HEK293 (cell line): ENCODE results near the gene SPAG8.
A peak's percentile ranks its signal among the peaks of the same experiment; 100 is the strongest.

ENCODE experiments used
- CTCF ChIA-PET: fragments of 350-600 bp; formaldehyde crosslinking; extraction: SDS; loops from one replicate; lab custom pipeline; 2021; ENCODE audit warnings: antibody characterized with exemption; lab: Yijun Ruan, JAX
- POLR2A ChIA-PET: fragments of 300-600 bp; formaldehyde crosslinking; extraction: SDS; loops from one replicate; lab custom pipeline; 2020; ENCODE audit warnings: antibody characterized with exemption, inconsistent platforms; lab: Yijun Ruan, JAX
- H3K27ac ChIP-seq: fragments of 200-500 bp; sonication (Bioruptor generic); 2 replicates; pipeline ENCODE4 v1.5.1; 2014; ENCODE audit warnings: low read depth, low read length, control low read depth, inconsistent platforms; ENCODE audit errors: extremely low read depth
- H3K36me3 ChIP-seq, 2 experiments: fragments of 200-500 bp in 1 of 2; sonication (Bioruptor generic) in 1 of 2; 1 replicate in 1 of 2; 2 replicates in 1 of 2; pipeline ENCODE4 v1.5.1; 2014 to 2017; ENCODE audit warnings: inconsistent platforms in 2 of 2, low read length in 2 of 2; ENCODE audit not compliant: control insufficient read depth in 2 of 2, insufficient read depth in 1 of 2
- H3K4me1 ChIP-seq: fragments of 200-500 bp; sonication (Bioruptor generic); 2 replicates; pipeline ENCODE4 v1.5.1; 2014; ENCODE audit warnings: mild to moderate bottlenecking, low read length, inconsistent platforms; ENCODE audit not compliant: control insufficient read depth, insufficient read depth
- H3K4me3 ChIP-seq: 2 replicates; pipeline ENCODE4 v1.5.1; 2011; ENCODE audit warnings: low read depth, mild to moderate bottlenecking, control low read depth, low read length, moderate library complexity
- H3K9me3 ChIP-seq: fragments of 200-500 bp; sonication (Bioruptor generic); 2 replicates; pipeline ENCODE4 v1.5.1; 2014; ENCODE audit warnings: low read depth, low read length, inconsistent platforms; ENCODE audit not compliant: control insufficient read depth, insufficient read depth
- GLI2 ChIP-seq: fragments of 450-650 bp; formaldehyde crosslinking; IDR thresholded peaks from 2 replicates; pipeline ENCODE4; 2017; ENCODE audit warnings: missing biosample characterization, missing genetic modification characterization, low read depth, borderline replicate concordance
- HOXA7 ChIP-seq: sonication (generic); formaldehyde crosslinking; IDR thresholded peaks from 2 replicates; pipeline ENCODE4 v1.8.1; 2022; ENCODE audit warnings: missing genetic modification reagents, borderline replicate concordance
- OSR2 ChIP-seq: fragments of 450-650 bp; formaldehyde crosslinking; IDR thresholded peaks from 2 replicates; pipeline ENCODE4 v1.5.1; 2016; ENCODE audit warnings: missing biosample characterization, missing genetic modification characterization
- PRDM10 ChIP-seq: fragments of 450-650 bp; formaldehyde crosslinking; IDR thresholded peaks from 2 replicates; pipeline ENCODE4 v1.5.1; 2016; ENCODE audit warnings: missing biosample characterization, missing genetic modification characterization
- RBAK ChIP-seq: fragments of 450-650 bp; formaldehyde crosslinking; IDR thresholded peaks from 2 replicates; pipeline ENCODE4 v1.5.1; 2016; ENCODE audit warnings: missing biosample characterization, missing genetic modification characterization
- SP7 ChIP-seq: fragments of 450-650 bp; formaldehyde crosslinking; IDR thresholded peaks from 2 replicates; pipeline ENCODE4 v1.5.1; 2016; ENCODE audit warnings: missing biosample characterization, missing genetic modification characterization
- TRIM28 ChIP-seq: IDR thresholded peaks from 2 replicates; pipeline ENCODE4 v1.6.1; 2011; ENCODE audit warnings: low read length, control low read depth, borderline replicate concordance
- TSHZ1 ChIP-seq: fragments of 450-650 bp; formaldehyde crosslinking; IDR thresholded peaks from 2 replicates; pipeline ENCODE4 v1.5.1; 2016; ENCODE audit warnings: missing biosample characterization, missing genetic modification characterization, borderline replicate concordance
- ZNF10 ChIP-seq: fragments of 450-650 bp; formaldehyde crosslinking; IDR thresholded peaks from 2 replicates; pipeline ENCODE4 v1.5.1; 2017; ENCODE audit warnings: missing biosample characterization, missing genetic modification characterization
- ZNF132 ChIP-seq: fragments of 450-650 bp; formaldehyde crosslinking; IDR thresholded peaks from 2 replicates; pipeline ENCODE4 v1.5.1; 2017; ENCODE audit warnings: missing biosample characterization, missing genetic modification characterization, borderline replicate concordance
- ZNF157 ChIP-seq: fragments of 450-650 bp; formaldehyde crosslinking; IDR thresholded peaks from 2 replicates; pipeline ENCODE4 v1.5.1; 2016; ENCODE audit warnings: missing biosample characterization, missing genetic modification characterization
- ZNF18 ChIP-seq: fragments of 450-650 bp; formaldehyde crosslinking; IDR thresholded peaks from 2 replicates; pipeline ENCODE4 v1.5.1; 2016; ENCODE audit warnings: missing biosample characterization, missing genetic modification characterization
- ZNF19 ChIP-seq: fragments of 450-650 bp; formaldehyde crosslinking; IDR thresholded peaks from 2 replicates; pipeline ENCODE4; 2016; ENCODE audit warnings: missing biosample characterization, missing genetic modification characterization, low read depth
- ZNF221 ChIP-seq: fragments of 450-650 bp; formaldehyde crosslinking; IDR thresholded peaks from 2 replicates; pipeline ENCODE4 v1.5.1; 2017; ENCODE audit warnings: missing biosample characterization, missing genetic modification characterization, borderline replicate concordance
- ZNF248 ChIP-seq: fragments of 450-650 bp; formaldehyde crosslinking; IDR thresholded peaks from 2 replicates; pipeline ENCODE4 v1.5.1; 2017; ENCODE audit warnings: missing biosample characterization, missing genetic modification characterization
- ZNF449 ChIP-seq: fragments of 450-650 bp; formaldehyde crosslinking; IDR thresholded peaks from 2 replicates; pipeline ENCODE4 v1.5.1; 2017; ENCODE audit warnings: missing biosample characterization, mild to moderate bottlenecking, missing genetic modification characterization, moderate library complexity
- ZNF544 ChIP-seq: fragments of 450-650 bp; formaldehyde crosslinking; IDR thresholded peaks from 2 replicates; pipeline ENCODE4 v1.5.0; 2017; ENCODE audit warnings: missing biosample characterization, missing genetic modification characterization
- ZNF585B ChIP-seq: fragments of 450-650 bp; formaldehyde crosslinking; IDR thresholded peaks from 2 replicates; pipeline ENCODE4 v1.5.1; 2016; ENCODE audit warnings: missing biosample characterization, missing genetic modification characterization
- ZNF600 ChIP-seq: fragments of 450-650 bp; formaldehyde crosslinking; IDR thresholded peaks from 2 replicates; pipeline ENCODE4 v1.5.1; 2016; ENCODE audit warnings: missing biosample characterization, missing genetic modification characterization
- ZNF623 ChIP-seq: fragments of 450-650 bp; formaldehyde crosslinking; IDR thresholded peaks from 2 replicates; pipeline ENCODE4 v1.5.1; 2016; ENCODE audit warnings: missing biosample characterization, missing genetic modification characterization
- ZNF654 ChIP-seq: fragments of 450-650 bp; formaldehyde crosslinking; IDR thresholded peaks from 2 replicates; pipeline ENCODE4 v1.5.1; 2016; ENCODE audit warnings: low read depth, missing biosample characterization, missing genetic modification characterization
- ZNF660 ChIP-seq: fragments of 450-650 bp; IDR thresholded peaks from 2 replicates; pipeline ENCODE4 v1.5.1; 2018; ENCODE audit warnings: missing biosample characterization, mild to moderate bottlenecking, missing genetic modification characterization
- ZNF704 ChIP-seq: fragments of 450-650 bp; formaldehyde crosslinking; IDR thresholded peaks from 2 replicates; pipeline ENCODE4 v1.5.1; 2016; ENCODE audit warnings: missing biosample characterization, missing genetic modification characterization

SPAG8 gene

GRCh38 chr9:35791297-35791921 lies 20.7 kb downstream of the SPAG8 start, which contains the start of gene NPR2 (continued):
- TF ChIP-seq TSHZ1 (tag by site-specific recombination) (no peak), OSR2 (tag by site-specific recombination) (no peak), ZNF544 (tag by site-specific recombination) (no peak)

GRCh38 chr9:35790385-35791296 lies 21.4 kb downstream of the SPAG8 start:
- H3K4me3 ChIP-seq, result no peak overlapping the region
- CTCF ChIA-PET, result interaction anchor here (0.5 to 4.7 kb wide), 60 partner anchors 8 to 1403 kb away, joined by 3 to 120 read pairs (median 6); partner anchors contain the start of genes FAM221B, HINT2, HRCT1 and SPAG8
- TF ChIP-seq ZNF132 (tag by site-specific recombination) (no peak), RBAK (tag by site-specific recombination) (no peak), SP7 (tag by site-specific recombination) (0 out of 2 replicates have a peak, but pooled peaks have one; percentile 16), HOXA7 (no peak), GLI2 (tag by site-specific recombination) (no peak), PRDM10 (tag by site-specific recombination) (no peak), TRIM28 (no peak), ZNF600 (tag by site-specific recombination) (no peak), ZNF449 (tag by site-specific recombination) (no peak), ZNF654 (tag by site-specific recombination) (peak; percentile 94), ZNF221 (tag by site-specific recombination) (no peak), ZNF10 (no peak), ZNF19 (tag by site-specific recombination) (no peak), ZNF623 (tag by site-specific recombination) (0 out of 2 replicates have a peak, but pooled peaks have one; percentile 7), ZNF18 (tag by site-specific recombination) (no peak), ZNF704 (tag by site-specific recombination) (no peak), ZNF248 (tag by site-specific recombination) (no peak), ZNF157 (tag by site-specific recombination) (no peak), ZNF585B (no peak), ZNF660 (tag by site-specific recombination) (no peak)

More at GRCh38 chr9:35790385-35791296, 21.4 kb downstream of the SPAG8 start:
- H3K9me3 ChIP-seq, result no peaks in the 10 kb centered on the region
- H3K4me1 ChIP-seq, result no peaks in the 10 kb centered on the region
- H3K27ac ChIP-seq, result no peak overlapping the region
- H3K36me3 ChIP-seq, result peaks cover 0 to 9% of the 10 kb centered on the region in 2 experiments; a peak in 2 of 3 replicates
- POLR2A ChIA-PET, result interaction anchor here (0.7 to 1.4 kb wide), 3 partner anchors 24 to 115 kb away, joined by 3 to 11 read pairs (median 5); partner anchors contain the start of genes HINT2 and HRCT1
